Measurements from ENCODE around the gene DDA1.

Gene DDA1

GRCh38 chr19:17330262-17331044, 21.1 kb downstream of the DDA1 start:
- no peak for DNase-seq

- no peak for DNase-seq
Observed at GRCh38 chr19:17331045-17331558, 21.7 kb downstream of the DDA1 start.

DNA sequence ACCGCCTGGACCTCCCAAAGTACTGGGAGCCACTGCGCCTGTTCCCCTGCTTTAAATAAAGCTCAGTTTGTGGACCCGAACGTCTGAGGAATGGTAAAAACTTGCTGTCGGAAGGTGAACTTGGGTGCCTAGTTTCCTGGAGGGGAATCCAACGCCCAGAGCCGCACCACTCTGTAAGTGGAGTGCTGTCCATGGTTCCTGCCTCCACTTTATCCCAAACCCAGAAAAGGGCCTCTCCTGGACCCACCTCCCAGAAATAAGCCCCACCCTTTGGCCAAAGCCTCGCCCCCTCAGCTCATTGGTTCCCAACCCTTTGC, 23.0 kb downstream of the DDA1 start:
- DNase-seq = no peak

- peak; percentile 8 for DNase-seq
Observed at GRCh38 chr19:17332677-17333581, 23.6 kb downstream of the DDA1 start.

DNA sequence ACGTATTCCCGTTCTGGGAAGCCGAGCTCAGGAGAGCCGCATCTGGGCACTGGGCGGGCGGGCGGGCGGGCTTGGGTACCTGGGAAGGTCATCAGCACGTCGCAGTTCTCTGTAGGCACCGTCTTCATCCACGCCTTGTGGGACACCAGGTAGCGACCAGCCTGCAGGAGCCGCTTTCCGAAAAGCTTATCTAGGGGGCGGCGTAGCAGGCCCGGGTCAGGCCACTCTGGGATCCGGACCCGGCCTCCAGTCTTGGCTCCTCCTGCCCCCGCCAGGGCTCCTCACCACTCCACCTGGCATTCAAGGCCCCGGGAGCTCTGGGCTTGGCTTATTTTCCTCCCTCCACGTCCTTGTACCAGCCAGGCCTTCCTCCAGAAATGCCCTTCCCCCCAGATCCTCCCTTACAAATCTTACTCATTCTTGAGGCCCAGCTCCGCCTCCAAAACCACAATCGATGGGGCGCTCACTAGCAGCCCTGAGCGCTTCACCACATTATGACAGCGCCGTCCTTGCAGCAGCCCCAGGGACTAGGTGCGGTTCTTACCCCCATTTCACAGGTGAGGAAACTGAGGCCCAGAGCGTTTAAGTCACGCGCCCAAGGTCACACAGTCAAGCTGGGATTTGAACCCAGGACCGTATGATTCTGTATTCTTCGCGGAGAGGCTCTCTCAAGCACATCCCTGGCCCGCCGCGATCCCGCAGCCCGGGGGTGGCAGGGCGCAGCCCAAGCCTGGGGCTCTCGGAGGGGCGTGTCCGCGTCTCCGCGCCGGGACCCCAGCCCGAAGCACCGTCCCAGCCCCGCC, 24.4 kb downstream of the DDA1 start:
- peak; percentile 25 for DNase-seq

DNA sequence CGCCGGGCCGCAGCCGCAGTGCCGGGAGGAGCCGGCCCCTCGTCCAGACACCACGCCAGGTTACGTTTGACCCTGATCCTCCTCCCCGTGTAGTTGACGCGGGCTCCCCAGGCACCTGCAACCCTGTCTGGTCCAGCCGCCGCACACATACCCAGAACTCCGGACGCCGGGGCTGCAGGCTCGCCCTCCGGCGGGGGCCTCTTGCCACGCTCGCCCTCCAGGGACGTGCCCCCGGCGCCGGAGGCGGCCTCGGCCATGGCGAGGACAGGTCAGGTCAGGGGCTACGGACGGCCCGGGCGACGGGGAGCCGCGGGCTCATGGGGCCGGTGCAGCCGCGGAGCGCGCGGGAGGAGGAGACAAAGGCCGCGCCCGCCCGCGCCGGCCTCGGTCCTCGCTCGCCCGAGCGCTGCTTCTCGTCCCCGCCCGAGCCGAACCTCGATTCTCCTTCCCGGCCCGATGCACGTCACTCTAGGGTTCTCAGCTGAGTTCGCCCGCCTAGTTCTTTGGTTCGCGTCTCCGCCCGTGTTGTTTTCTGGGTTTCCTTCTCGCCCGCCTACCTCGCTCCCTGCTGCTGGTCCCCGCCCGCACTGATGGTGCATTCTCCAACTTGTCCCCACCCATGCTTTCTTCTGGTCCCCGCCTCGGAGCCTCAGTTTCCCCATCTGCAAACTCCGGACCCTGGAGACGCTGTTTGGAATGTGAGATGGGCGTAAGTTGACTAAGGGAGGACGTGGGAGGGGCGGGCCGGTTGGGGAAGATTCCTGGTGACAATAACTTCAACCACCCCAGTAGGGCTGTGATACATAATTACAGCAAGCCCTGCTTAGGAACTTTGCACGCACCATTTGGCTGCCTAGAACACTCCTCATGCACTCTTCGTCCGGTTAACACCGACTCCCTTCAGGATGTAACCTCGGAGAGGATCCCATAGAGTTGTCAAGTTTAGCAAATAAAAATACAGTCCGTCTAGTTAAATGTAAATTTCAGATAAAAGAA, 25.3 kb downstream of the DDA1 start, which contains the start of gene ANO8:
Gene ANO8 (minus strand): TSS at position 442 of the 996 bp plus-strand sequence. CDS start 185 bp downstream, at position 257.
- peak; percentile 94 for DNase-seq

DNA sequence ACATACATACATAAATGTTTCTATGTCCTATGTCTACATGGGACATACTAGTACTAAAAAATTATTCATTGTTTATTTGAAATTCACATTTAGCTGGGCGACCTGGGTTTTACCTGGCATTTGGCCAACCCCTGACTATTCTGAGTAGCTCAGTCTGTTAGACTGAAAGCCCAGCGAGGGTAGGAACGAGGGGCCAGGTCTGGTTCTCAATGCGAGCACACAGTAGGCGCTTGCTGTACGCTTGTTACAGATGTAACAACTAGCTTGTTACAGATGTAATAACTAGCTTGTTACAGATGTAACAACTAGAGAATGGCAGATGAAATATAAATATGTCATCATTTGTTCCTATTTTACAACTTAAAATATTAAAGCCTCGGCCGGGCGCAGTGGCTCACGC, 26.2 kb downstream of the DDA1 start:
- DNase-seq = no peak

GRCh38 chr19:17336872-17337674, 27.7 kb downstream of the DDA1 start, which contains the start of gene GTPBP3:
Gene GTPBP3 (plus strand): TSS chr19:17337553. CDS start chr19:17337612, 59 bp downstream.
- DNase-seq = peak; percentile 98

- DNase-seq = no peak
Observed at GRCh38 chr19:17337675-17338432, 28.5 kb downstream of the DDA1 start.

- DNase-seq = no peak
Observed at GRCh38 chr19:17338433-17339078, 29.2 kb downstream of the DDA1 start.

DNA sequence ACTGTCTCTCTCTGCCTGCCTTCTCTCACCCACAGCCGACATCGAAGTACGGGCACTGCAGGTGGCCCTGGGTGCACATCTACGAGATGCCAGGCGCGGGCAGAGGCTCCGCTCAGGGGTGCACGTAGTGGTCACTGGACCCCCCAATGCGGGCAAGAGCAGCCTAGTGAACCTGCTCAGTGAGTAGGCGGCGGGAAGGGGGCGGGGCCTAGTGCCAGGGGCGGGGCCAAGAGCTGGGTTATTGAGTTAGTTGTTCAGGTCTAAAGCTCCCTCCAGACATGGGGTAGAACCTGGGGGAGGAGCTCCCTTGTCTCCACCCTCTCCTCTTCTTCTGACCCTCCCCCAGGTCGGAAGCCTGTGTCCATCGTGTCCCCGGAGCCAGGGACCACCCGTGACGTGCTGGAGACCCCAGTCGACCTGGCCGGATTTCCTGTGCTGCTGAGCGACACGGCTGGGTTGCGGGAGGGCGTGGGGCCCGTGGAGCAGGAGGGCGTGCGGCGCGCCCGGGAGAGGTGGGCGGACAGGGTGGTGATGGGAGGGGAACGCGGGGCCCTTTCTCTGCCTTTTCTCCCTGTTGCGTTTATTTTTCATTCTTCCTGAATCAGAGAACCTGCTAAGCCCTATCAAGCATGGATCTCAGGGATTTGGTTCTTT, 29.9 kb downstream of the DDA1 start:
- no peak for DNase-seq

- no peak for DNase-seq
Observed at GRCh38 chr19:17340302-17340870, 31.0 kb downstream of the DDA1 start.

GRCh38 chr19:17340871-17341357, 31.6 kb downstream of the DDA1 start:
- no peak for DNase-seq

- no peak for DNase-seq
Observed at GRCh38 chr19:17341386-17341785, 32.0 kb downstream of the DDA1 start.

DNA sequence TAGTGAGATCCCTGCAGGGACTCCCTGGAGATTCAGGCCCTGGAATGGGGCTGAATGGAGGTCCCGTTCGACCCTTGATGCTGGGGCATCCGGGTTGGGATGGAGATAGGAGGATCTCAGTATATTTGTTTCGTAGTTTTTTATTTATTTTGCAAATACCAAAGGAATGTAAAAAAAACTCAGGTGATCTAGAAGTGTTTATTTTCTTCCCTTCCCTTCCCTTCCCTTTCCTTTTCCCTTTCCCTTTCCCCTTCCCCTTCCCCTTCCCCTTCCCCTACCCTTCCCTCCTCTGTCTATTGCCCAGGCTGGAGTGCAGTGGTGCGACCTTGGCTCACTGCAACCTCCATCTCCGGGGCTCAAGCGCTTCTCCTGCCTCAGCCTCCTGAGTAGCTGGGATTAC, 32.5 kb downstream of the DDA1 start:
- no peak for DNase-seq

GRCh38 chr19:17346109-17346671, 36.8 kb downstream of the DDA1 start:
- DNase-seq = peak; percentile 48

- DNase-seq = no peak
Observed at GRCh38 chr19:17347361-17347760, 38.0 kb downstream of the DDA1 start.

DNA sequence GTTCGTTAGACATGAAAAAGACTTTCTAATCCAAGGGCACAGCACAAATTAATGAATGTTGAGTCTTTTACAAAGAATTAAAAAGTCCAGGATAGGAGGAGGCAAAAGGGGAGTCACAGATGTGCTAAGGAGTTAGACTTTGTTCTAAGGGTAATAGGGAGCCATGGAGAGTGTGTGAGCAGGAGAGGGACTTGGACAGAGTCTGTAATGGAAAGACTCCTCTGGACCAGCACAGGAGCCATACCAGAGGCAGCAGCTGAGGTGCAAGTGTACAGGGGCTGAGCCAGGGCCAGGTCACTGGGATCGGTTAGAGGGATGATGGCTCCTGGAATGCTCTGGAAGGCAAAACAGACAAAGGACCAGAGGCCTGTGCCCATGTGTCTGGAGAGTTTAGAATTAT, 38.5 kb downstream of the DDA1 start:
- DNase-seq = no peak
